ENCODE data around the gene SCMH1. TPM values are rescaled to one million over a fixed set of nuclear protein-coding genes. Genes with fewer than 3 reads are reported as not detected.

Gene SCMH1
- 24.9 and 31.0 TPM in 2 replicates for total RNA-seq

DNA sequence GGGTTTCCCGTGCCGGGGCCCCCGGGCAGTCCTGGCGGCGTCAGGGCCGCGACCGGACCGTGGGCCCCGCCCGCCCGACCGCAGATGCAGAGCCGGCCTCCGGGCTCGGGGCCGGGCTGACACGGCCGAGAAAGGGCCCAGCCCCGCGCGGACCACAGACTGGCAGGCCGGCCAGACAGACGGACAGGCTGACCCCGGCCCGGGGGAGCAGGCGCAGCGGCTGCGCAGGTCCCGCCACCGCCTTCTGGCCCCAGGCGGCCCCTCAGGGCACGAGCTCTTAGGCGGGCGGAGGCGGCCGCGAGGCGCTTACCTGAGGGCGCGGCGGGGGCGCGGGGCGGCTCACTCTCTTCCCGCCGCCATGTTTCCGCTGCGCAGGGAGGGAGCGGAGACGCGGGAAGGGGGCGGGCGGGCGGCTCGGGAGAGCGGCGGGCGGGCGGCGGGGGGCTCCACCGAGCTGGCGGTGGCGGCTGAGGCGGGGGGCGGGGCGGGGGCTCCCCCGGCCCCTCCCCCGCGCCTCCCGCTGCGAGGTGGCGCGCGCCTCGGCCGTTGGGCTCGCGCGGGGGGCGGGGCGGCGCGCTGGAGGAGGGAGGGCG lies at the start of gene SCMH1:
Gene SCMH1 (minus strand): TSS at position 558 of the 593 bp plus-strand sequence. CDS start 56,173 bp downstream, outside the sequence.

DNA sequence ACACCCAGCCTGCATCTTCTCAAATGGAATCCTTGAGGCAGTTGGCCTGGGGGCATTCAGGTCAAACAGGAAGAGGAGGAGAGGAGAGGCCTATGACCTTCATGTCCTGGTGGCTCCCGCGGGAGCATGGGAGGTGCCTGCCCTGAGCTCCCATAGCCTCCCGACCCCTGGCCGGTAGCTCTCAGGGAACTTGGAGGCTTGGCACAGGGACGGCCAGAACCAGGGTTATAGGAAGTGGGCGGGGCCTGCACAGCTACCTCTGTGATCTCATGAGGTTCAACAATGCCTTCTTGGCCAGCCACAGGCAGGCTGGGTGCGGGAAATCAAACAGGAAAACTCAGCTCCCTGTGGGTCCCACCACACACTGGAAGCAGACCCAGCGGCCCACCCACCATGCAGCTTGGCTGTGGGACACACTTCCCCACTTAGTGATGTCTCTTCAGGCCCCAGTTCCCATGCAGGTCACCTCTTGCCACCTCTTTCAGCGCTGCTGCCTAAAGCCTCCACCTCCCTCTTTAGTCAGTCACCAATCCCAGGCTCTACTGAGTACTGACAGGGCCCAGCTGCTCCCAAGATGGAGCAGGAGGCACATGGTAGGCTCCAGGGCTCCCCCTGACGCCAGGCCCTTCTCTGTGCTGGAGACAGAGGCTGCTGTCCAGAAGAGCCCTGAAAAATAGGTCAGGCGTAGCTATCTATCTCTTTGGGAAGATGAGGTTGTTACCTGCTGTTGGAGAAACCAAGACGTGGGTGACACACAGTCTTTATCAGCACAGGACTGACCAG lies 220.4 kb downstream of the SCMH1 start, which contains the start of gene SLFNL1:
Gene SLFNL1 (minus strand): TSS at position 200 of the 783 bp plus-strand sequence. CDS start 1,065 bp downstream, outside the sequence.

GRCh38 chr1:40979241-40980067 lies 262.7 kb downstream of the SCMH1 start, which contains the start of gene CTPS1:
Gene CTPS1, plus strand, starts transcription at chr1:40979696. Its CDS starts 3,595 bp downstream, at chr1:40983291.

Other genes with a start within 250 kb of the SCMH1 start
- 0.65 and 0.89 TPM in 2 replicates for gene SLFNL1, start 220.6 kb downstream of the SCMH1 start, total RNA-seq
- under 0.01 TPM in 1 of 2 replicates, not detected in the other for gene FOXO6, start 119.1 kb upstream of the SCMH1 start, total RNA-seq
- not detected in 2 replicates for gene EDN2, start 242.4 kb upstream of the SCMH1 start, total RNA-seq